ENCODE results near the gene BAK1. TPM values are rescaled to one million over a fixed set of nuclear protein-coding genes. Genes with fewer than 3 reads are reported as not detected.

The BAK1 gene
- total RNA-seq, 5 donors from 2014 or later (not counting 1 experiment from before 2014, with no cell fraction given), result 22.9 to 31.6 (median 27.9) TPM

DNA sequence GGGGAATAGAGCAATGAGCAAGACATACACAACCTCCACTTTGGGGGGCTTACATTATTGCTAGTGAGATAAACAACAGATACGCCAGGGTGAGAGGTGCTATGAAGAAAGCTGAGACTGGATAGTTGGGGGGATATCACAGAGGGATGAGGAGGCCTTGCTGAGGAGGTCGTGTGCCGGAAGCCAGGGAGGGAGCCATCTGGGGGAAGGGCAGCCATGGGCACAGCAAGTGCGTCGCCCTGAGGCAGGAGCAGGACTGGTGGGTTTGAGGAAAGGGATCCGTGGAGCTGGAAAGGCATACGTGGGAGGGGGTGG, 12.2 kb upstream of the BAK1 start:
- Mint-ChIP-seq H3K9me3 (no peaks in the 10 kb centered on the region), H3K27me3 (no peaks in the 10 kb centered on the region), H3K4me1 (peaks cover 20 to 37% (median 29%) of the 10 kb centered on the region in 3 donors), H3K36me3 (no peaks in the 10 kb centered on the region), H3K4me3 (peak overlapping the region; percentile 73 to 88 (median 81)), H3K27ac (peak overlapping the region; percentile 92 to 95)
- Histone ChIP-seq H3K9me3 (no peaks in the 10 kb centered on the region), H3K27me3 (replicated peaks in 1 of 2; ENCODE audit: control insufficient read depth in 2 of 2, extremely low read depth in 1 of 2, insufficient read depth in 2 of 2, low read length in 1 of 2) (no peaks in the 10 kb centered on the region), H3K36me3 (ENCODE audit: control insufficient read depth in 2 of 2, extremely low read depth in 1 of 2, insufficient read depth in 1 of 2, low read length in 1 of 2) (no peaks in the 10 kb centered on the region), H3K27ac (ENCODE audit: low read length) (peak overlapping the region; percentile 47), H3K4me3 (ENCODE audit: control insufficient read depth in 1 of 2, extremely low read depth in 1 of 2, low read length in 1 of 2) (no peak overlapping the region), H3K4me1 (ENCODE audit: control insufficient read depth in 1 of 2, extremely low read depth in 1 of 2, insufficient read depth in 2 of 2, low read length in 2 of 2) (peaks cover 5 to 32% of the 10 kb centered on the region in 2 experiments)
- DNase-seq, result no peak
- POLR2A ChIA-PET, result no interaction called here
- WGBS (ENCODE audit: insufficient coverage), result 77% methylated on average over 7 of the region's 7 CpGs
- no peak for ATAC-seq (replicated peaks in 1 of 4)
- CTCF ChIA-PET, result no interaction called here

DNA sequence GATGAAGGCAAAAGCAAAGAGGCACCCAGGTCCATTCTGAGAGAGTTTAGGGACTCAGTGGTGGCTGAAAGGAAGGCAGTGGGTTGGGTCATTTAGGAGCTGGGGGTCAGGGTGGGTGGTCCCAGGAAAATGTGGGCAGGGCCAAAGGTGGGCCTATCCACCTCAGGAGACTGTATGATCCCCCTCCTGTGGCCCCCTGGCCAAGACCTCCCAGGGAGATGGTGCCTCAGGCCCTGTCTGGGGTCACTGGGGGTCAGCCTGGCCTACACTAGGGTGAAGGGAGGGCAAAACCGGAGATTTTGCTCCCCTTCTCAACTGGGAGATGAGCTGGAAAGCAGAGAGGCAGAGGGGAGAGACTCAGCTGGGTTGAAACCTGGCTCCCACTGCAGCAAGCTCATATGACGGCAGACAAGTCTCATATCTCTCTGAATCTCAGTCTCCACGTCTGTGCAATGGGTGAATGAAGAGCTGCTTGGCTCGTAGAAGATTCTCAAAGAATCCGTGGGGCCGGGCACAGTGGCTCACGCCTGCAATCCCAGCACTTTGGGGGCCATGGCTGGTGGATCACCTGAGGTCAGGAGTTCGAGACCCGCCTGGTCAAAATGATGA, 11.5 kb upstream of the BAK1 start:
- H3K36me3 Mint-ChIP-seq, result no peaks in the 10 kb centered on the region
- peaks cover 18 to 33% (median 33%) of the 10 kb centered on the region in 3 donors for H3K4me1 Mint-ChIP-seq
- H3K9me3 ChIP-seq, result no peaks in the 10 kb centered on the region
- H3K36me3 ChIP-seq (ENCODE audit: control insufficient read depth in 2 of 2, extremely low read depth in 1 of 2, insufficient read depth in 1 of 2, low read length in 1 of 2), result no peaks in the 10 kb centered on the region
- no peak overlapping the region for H3K27ac ChIP-seq (ENCODE audit: low read length)
- POLR2A ChIA-PET, result no interaction called here
- no peak overlapping the region for H3K4me3 ChIP-seq (ENCODE audit: control insufficient read depth in 1 of 2, extremely low read depth in 1 of 2, low read length in 1 of 2)
- H3K27me3 Mint-ChIP-seq, result no peaks in the 10 kb centered on the region
- WGBS (ENCODE audit: insufficient coverage), result no CpG with 5 or more reads among the region's 9 CpGs
- H3K27me3 ChIP-seq (replicated peaks in 1 of 2; ENCODE audit: control insufficient read depth in 2 of 2, extremely low read depth in 1 of 2, insufficient read depth in 2 of 2, low read length in 1 of 2), result no peaks in the 10 kb centered on the region
- peaks cover 5 to 24% of the 10 kb centered on the region in 2 experiments for H3K4me1 ChIP-seq (ENCODE audit: control insufficient read depth in 1 of 2, extremely low read depth in 1 of 2, insufficient read depth in 2 of 2, low read length in 2 of 2)
- no peak for DNase-seq
- no peak for ATAC-seq (replicated peaks in 1 of 4)
- H3K9me3 Mint-ChIP-seq, result no peaks in the 10 kb centered on the region
- peak overlapping the region in 2 of 3 donors; percentile 73 to 88 for H3K4me3 Mint-ChIP-seq
- CTCF ChIA-PET, result no interaction called here
- peak overlapping the region; percentile 92 to 95 for H3K27ac Mint-ChIP-seq

DNA sequence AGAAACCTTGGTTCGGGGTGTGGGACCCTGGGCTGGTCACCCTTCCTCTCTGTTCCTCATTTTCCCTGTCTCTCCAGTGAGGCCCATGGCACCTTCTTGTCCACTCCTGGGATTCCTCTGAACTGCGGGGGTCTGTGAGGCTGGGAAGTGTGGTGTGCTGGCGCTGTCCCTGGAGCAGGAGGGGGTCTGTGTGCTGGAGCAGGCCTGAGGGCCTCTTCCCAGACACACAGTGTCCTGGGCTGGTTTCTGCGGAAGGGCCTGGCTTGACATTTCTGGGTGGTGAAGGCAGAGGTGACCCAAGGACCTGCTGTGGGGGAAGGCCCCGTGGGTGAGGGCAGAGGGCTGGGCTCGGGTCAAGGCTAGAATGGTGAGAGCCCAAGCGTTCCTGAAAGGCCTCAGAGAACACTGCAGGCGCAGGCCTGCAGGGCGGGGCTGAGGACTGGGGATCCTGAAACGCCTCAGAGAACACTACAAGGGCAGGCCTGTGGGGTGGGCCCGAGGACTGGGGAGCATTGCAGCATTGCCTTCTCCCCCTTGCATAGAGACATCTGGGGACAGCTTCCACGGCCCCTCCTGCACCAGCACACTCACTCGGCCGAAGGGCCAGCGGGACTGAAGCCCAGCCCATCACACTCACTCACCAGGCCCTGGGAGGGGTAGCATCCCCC, 10.6 kb upstream of the BAK1 start:
- Mint-ChIP-seq H3K27me3 (no peaks in the 10 kb centered on the region), H3K4me3 (no peak overlapping the region), H3K36me3 (no peaks in the 10 kb centered on the region), H3K4me1 (peaks cover 23 to 39% (median 36%) of the 10 kb centered on the region in 3 donors), H3K27ac (peak overlapping the region; percentile 52 to 64), H3K9me3 (no peaks in the 10 kb centered on the region)
- POLR2A ChIA-PET, result no interaction called here
- Histone ChIP-seq H3K4me3 (ENCODE audit: control insufficient read depth in 1 of 2, extremely low read depth in 1 of 2, low read length in 1 of 2) (no peak overlapping the region), H3K27me3 (replicated peaks in 1 of 2; ENCODE audit: control insufficient read depth in 2 of 2, extremely low read depth in 1 of 2, insufficient read depth in 2 of 2, low read length in 1 of 2) (no peaks in the 10 kb centered on the region), H3K27ac (ENCODE audit: low read length) (no peak overlapping the region), H3K4me1 (ENCODE audit: control insufficient read depth in 1 of 2, extremely low read depth in 1 of 2, insufficient read depth in 2 of 2, low read length in 2 of 2) (peaks cover 8 to 30% of the 10 kb centered on the region in 2 experiments), H3K9me3 (no peaks in the 10 kb centered on the region), H3K36me3 (ENCODE audit: control insufficient read depth in 2 of 2, extremely low read depth in 1 of 2, insufficient read depth in 1 of 2, low read length in 1 of 2) (no peaks in the 10 kb centered on the region)
- no peak for ATAC-seq (replicated peaks in 1 of 4)
- no peak for DNase-seq
- CTCF ChIA-PET, result interaction anchor here in 1 of 2 donors (0.7 to 1.2 kb wide), 2 partner anchors 42 to 140 kb away, joined by 3 to 5 read pairs; no protein-coding TSS in a partner anchor
- WGBS (ENCODE audit: insufficient coverage), result 70% methylated on average over 7 of the region's 15 CpGs

DNA sequence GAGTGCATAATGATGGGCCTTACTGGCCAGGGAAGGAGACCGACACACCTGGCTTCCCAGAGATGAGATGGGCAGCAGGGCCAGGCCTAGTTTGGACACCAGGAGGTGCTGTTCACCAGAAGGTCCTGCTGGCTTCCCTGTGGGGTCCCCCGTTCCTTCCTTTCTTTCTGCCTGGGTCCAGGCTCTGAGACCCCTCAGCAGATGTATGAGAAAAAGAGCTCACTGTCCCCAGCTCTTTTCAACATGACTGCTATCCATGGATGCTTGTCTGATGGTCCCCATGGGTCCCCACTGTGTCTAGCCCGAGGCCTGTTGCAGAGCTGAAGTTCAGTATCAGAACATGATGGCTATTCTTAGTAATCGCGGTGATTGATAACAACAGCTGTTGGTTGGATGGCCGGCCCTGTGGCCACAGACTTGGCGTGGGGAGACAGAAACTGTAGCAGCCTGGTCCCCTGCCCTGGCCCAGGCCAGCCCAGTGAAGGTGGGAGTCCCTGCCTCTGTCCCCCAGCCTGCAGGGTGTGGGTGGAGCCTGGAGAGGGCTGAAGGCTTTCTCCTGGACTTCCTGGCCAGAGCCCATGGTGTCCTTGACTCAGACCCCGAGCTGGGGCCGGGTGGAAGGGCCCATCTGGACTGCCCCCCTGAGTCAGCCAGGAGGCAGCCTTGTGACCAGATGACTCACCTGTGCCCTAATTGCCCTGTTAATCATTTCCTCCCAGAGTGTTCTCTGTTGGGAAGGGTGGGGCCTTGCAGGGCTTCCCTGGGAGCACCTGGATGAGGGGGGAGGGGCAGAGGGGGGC, 9.9 kb upstream of the BAK1 start:
- H3K4me3 ChIP-seq (ENCODE audit: control insufficient read depth in 1 of 2, extremely low read depth in 1 of 2, low read length in 1 of 2), result no peak overlapping the region
- CTCF ChIA-PET, result interaction anchor here (0.7 to 1.2 kb wide), 4 partner anchors 18 to 140 kb away, joined by 3 to 5 read pairs (median 4); no protein-coding TSS in a partner anchor
- no peak for ATAC-seq (replicated peaks in 1 of 4)
- H3K36me3 Mint-ChIP-seq, result no peaks in the 10 kb centered on the region
- WGBS (ENCODE audit: insufficient coverage), result 70% methylated on average over 7 of the region's 9 CpGs
- peaks cover 30 to 46% (median 42%) of the 10 kb centered on the region in 3 donors for H3K4me1 Mint-ChIP-seq
- DNase-seq, result peak in 10 of 35 experiments; percentile 18 to 66 (median 42)
- no peaks in the 10 kb centered on the region for H3K27me3 ChIP-seq (replicated peaks in 1 of 2; ENCODE audit: control insufficient read depth in 2 of 2, extremely low read depth in 1 of 2, insufficient read depth in 2 of 2, low read length in 1 of 2)
- no peak overlapping the region for H3K27ac ChIP-seq (ENCODE audit: low read length)
- H3K4me3 Mint-ChIP-seq, result no peak overlapping the region
- peaks cover 15 to 37% of the 10 kb centered on the region in 2 experiments for H3K4me1 ChIP-seq (ENCODE audit: control insufficient read depth in 1 of 2, extremely low read depth in 1 of 2, insufficient read depth in 2 of 2, low read length in 2 of 2)
- H3K36me3 ChIP-seq (ENCODE audit: control insufficient read depth in 2 of 2, extremely low read depth in 1 of 2, insufficient read depth in 1 of 2, low read length in 1 of 2), result no peaks in the 10 kb centered on the region
- H3K9me3 ChIP-seq, result no peaks in the 10 kb centered on the region
- H3K9me3 Mint-ChIP-seq, result no peaks in the 10 kb centered on the region
- no peaks in the 10 kb centered on the region for H3K27me3 Mint-ChIP-seq
- POLR2A ChIA-PET, result no interaction called here
- H3K27ac Mint-ChIP-seq, result peak overlapping the region in 1 of 2 donors; percentile 11

DNA sequence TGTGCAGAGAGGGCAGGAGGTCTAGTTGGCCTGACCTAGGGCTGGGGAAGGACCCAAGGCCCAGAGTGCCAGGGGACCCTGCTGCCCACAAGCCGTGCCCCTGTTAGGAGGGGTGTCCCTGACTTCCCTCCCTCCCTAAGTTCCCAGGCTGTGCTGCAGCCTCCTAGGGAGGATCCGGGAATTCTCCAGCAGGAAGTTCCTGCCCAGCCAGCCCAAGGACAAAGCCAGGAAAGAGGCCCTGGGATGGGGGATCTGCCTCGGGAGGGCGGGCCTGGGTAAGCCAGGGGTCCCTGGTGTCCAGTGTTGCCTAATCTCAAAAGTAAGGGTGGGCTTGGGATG, 9.3 kb upstream of the BAK1 start:
- Mint-ChIP-seq H3K4me1 (peaks cover 33 to 47% (median 36%) of the 10 kb centered on the region in 3 donors), H3K27ac (no peak overlapping the region), H3K27me3 (no peaks in the 10 kb centered on the region), H3K36me3 (no peaks in the 10 kb centered on the region), H3K4me3 (no peak overlapping the region), H3K9me3 (no peaks in the 10 kb centered on the region)
- no peak overlapping the region for H3K4me3 ChIP-seq (ENCODE audit: control insufficient read depth in 1 of 2, extremely low read depth in 1 of 2, low read length in 1 of 2)
- no peaks in the 10 kb centered on the region for H3K9me3 ChIP-seq
- no peaks in the 10 kb centered on the region for H3K36me3 ChIP-seq (ENCODE audit: control insufficient read depth in 2 of 2, extremely low read depth in 1 of 2, insufficient read depth in 1 of 2, low read length in 1 of 2)
- 90% methylated on average over 2 of the region's 4 CpGs for WGBS (ENCODE audit: insufficient coverage)
- ATAC-seq (replicated peaks in 1 of 4) (no peak), DNase-seq (no peak)
- H3K27me3 ChIP-seq (replicated peaks in 1 of 2; ENCODE audit: control insufficient read depth in 2 of 2, extremely low read depth in 1 of 2, insufficient read depth in 2 of 2, low read length in 1 of 2), result no peaks in the 10 kb centered on the region
- CTCF ChIA-PET, result interaction anchor here (0.7 to 1.2 kb wide), 3 partner anchors 18 to 48 kb away, joined by 3 to 5 read pairs (median 4); no protein-coding TSS in a partner anchor
- H3K27ac ChIP-seq (ENCODE audit: low read length), result no peak overlapping the region
- POLR2A ChIA-PET, result no interaction called here
- peaks cover 15 to 43% of the 10 kb centered on the region in 2 experiments for H3K4me1 ChIP-seq (ENCODE audit: control insufficient read depth in 1 of 2, extremely low read depth in 1 of 2, insufficient read depth in 2 of 2, low read length in 2 of 2)

DNA sequence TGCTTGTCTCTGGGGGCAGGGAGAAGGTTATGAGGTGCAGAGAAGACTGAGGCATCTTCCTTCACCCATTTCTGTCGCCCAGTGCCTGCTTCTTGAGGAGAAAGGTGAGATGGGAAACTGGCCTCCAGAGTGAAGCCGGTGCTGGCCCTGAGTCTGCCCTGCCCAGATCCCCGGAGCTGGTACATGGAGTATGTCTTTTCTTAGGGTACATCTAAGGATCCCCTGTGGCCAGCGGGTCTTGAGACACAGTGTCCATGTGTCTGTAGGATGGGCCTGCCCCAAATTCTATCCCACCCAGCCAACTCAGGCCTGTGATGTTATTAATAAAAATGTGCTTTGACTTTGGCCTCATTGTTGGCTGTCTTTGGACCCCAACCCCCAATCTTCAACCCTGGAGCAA, 8.8 kb upstream of the BAK1 start:
- DNase-seq (no peak), ATAC-seq (replicated peaks in 1 of 4) (no peak)
- no peak overlapping the region for H3K27ac ChIP-seq (ENCODE audit: low read length)
- Mint-ChIP-seq H3K36me3 (no peaks in the 10 kb centered on the region), H3K4me1 (peaks cover 33 to 49% (median 36%) of the 10 kb centered on the region in 3 donors), H3K4me3 (no peak overlapping the region), H3K27me3 (no peaks in the 10 kb centered on the region), H3K27ac (no peak overlapping the region), H3K9me3 (no peaks in the 10 kb centered on the region)
- H3K36me3 ChIP-seq (ENCODE audit: control insufficient read depth in 2 of 2, extremely low read depth in 1 of 2, insufficient read depth in 1 of 2, low read length in 1 of 2), result no peaks in the 10 kb centered on the region
- peaks cover 15 to 42% of the 10 kb centered on the region in 2 experiments for H3K4me1 ChIP-seq (ENCODE audit: control insufficient read depth in 1 of 2, extremely low read depth in 1 of 2, insufficient read depth in 2 of 2, low read length in 2 of 2)
- H3K27me3 ChIP-seq (replicated peaks in 1 of 2; ENCODE audit: control insufficient read depth in 2 of 2, extremely low read depth in 1 of 2, insufficient read depth in 2 of 2, low read length in 1 of 2), result no peaks in the 10 kb centered on the region
- ChIA-PET POLR2A (no interaction called here), CTCF (no interaction called here)
- 89% methylated on average over 3 of the region's 4 CpGs for WGBS (ENCODE audit: insufficient coverage)
- no peaks in the 10 kb centered on the region for H3K9me3 ChIP-seq
- H3K4me3 ChIP-seq (ENCODE audit: control insufficient read depth in 1 of 2, extremely low read depth in 1 of 2, low read length in 1 of 2), result no peak overlapping the region
